ENCODE results near the gene TTC39B.

DNA sequence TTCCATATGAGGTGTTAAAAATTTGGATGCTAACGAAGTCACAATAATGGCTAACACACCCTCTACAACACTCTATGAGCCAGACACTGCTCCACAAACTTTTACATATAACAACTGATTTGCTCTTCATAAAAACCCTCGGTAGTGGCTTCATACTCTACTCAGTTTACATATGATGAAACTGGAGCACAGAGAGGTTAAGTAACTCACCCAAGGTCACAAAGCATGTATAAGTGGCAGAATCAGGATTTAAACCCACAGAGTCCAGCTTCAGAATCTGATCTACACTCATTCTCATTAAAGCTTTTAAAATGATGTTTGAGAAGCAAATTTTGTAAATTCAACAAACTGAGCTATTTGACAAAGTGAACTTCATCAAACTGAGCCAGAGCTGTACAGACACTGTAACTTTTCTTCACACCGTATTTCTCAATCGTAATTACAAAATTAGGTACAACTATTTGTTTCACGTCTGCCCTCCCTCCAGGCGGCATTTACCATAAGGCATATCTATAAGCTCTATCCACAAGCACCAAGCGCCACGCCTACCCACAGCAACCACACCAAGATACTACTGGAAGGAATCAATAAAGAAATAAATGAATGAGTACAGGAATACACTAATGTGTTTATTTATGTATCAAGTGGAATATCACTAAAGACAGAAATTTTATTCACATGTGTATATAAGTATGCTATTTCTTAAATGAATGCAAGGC, 24.3 kb downstream of the TTC39B start:
- TF ChIP-seq CTCF (conservative IDR thresholded peaks at IDR 0.05; ENCODE audit: low read length) (no peak), EZH2phosphoT487 (IDR thresholded peaks at IDR 0.05; ENCODE audit: borderline replicate concordance, low read depth, low read length) (no peak)

All from OCI-LY7 (cell line).